Neutrophil (primary cell): ENCODE data around the gene SIGLEC11.

ENCODE experiments used
- H3K27ac ChIP-seq: fragments of 200-600 bp; sonication (generic); 2 replicates; pipeline ENCODE4 v1.5.1; 2016; ENCODE audit warnings: mild to moderate bottlenecking, moderate library complexity
- H3K27me3 ChIP-seq: fragments of 200-600 bp; sonication (generic); 2 replicates; pipeline ENCODE4 v1.6.0; 2016; ENCODE audit warnings: mild to moderate bottlenecking
- H3K36me3 ChIP-seq: fragments of 200-600 bp; sonication (generic); 2 replicates; pipeline ENCODE4 v1.5.1; 2017
- H3K4me1 ChIP-seq, 2 experiments: fragments of 200-600 bp in 1 of 2; sonication (generic) in 1 of 2; 1 replicate in 1 of 2; 2 replicates in 1 of 2; pipeline versions ENCODE4 v1.5.1 to v1.6.1; 2013 to 2016; ENCODE audit warnings: low read depth in 1 of 2, low read length in 1 of 2, mild to moderate bottlenecking in 1 of 2, moderate library complexity in 1 of 2; ENCODE audit not compliant: control insufficient read depth in 1 of 2, insufficient read depth in 1 of 2
- H3K4me3 ChIP-seq, 2 experiments: fragments of 200-600 bp in 1 of 2; sonication (generic) in 1 of 2; 1 replicate in 1 of 2; 2 replicates in 1 of 2; pipeline ENCODE4 v1.5.1; 2013 to 2016; ENCODE audit warnings: low read depth in 1 of 2, low read length in 1 of 2, mild to moderate bottlenecking in 1 of 2, moderate library complexity in 1 of 2
- H3K9me3 ChIP-seq: fragments of 200-600 bp; sonication (generic); 2 replicates; pipeline ENCODE4 v1.5.1; 2016
- TF ChIP-seq, protein P1 (sequence below): fragments of 200-600 bp; sonication (generic); IDR thresholded peaks from 2 replicates; pipeline ENCODE4 v1.5.1; 2016; ENCODE audit warnings: antibody characterized with exemption

Gene SIGLEC11

DNA sequence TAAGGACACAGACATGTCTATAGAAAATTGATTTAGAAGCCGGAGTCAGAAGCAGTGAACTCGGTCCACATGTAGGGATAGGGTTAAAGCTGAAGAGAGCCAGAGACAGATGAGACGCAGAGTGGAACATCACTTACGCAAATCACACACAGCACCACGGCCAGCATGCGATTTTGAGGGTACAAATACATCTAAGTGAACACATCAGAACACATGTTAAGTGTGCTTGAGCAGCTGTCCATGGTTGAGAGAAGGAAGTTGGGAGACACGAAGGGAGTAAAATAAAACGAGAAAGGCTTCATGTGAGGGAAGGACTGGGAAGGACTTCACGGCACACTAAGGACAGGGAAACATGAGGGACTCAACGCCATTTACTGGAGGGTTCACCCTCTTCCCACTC, 25.4 kb upstream of the SIGLEC11 start:
- Histone ChIP-seq H3K27me3 (no peaks in the 10 kb centered on the region), H3K27ac (no peak overlapping the region), H3K9me3 (no peaks in the 10 kb centered on the region), H3K4me1 (peaks cover 5 to 7% of the 10 kb centered on the region in 2 experiments), H3K4me3 (no peak overlapping the region), H3K36me3 (peaks cover 98% of the 10 kb centered on the region)
- TF ChIP-seq, protein P1, sequence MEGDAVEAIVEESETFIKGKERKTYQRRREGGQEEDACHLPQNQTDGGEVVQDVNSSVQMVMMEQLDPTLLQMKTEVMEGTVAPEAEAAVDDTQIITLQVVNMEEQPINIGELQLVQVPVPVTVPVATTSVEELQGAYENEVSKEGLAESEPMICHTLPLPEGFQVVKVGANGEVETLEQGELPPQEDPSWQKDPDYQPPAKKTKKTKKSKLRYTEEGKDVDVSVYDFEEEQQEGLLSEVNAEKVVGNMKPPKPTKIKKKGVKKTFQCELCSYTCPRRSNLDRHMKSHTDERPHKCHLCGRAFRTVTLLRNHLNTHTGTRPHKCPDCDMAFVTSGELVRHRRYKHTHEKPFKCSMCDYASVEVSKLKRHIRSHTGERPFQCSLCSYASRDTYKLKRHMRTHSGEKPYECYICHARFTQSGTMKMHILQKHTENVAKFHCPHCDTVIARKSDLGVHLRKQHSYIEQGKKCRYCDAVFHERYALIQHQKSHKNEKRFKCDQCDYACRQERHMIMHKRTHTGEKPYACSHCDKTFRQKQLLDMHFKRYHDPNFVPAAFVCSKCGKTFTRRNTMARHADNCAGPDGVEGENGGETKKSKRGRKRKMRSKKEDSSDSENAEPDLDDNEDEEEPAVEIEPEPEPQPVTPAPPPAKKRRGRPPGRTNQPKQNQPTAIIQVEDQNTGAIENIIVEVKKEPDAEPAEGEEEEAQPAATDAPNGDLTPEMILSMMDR = no peak

DNA sequence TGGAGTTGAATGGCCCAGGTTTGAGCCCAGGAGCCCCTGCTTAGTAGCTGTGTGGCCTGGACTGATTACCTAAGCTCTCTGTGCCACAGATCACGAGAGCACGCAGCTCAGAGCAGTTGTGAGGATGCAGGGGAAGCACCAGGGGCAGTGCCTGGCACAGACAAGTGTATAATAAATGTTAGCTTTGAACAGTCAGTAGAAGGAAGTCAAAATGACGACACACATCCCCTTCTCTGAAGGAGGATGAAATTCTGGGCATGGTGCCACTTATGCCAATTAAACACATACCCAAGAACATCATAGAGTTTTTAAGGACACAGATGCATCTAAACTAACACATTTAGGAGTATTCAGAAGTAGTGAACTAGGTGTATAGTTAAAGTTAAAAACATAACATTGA, 24.9 kb upstream of the SIGLEC11 start:
- Histone ChIP-seq H3K36me3 (peaks cover 98% of the 10 kb centered on the region), H3K27ac (no peak overlapping the region), H3K9me3 (no peaks in the 10 kb centered on the region), H3K4me1 (peaks cover 5 to 7% of the 10 kb centered on the region in 2 experiments), H3K4me3 (no peak overlapping the region), H3K27me3 (no peaks in the 10 kb centered on the region)
- TF ChIP-seq, protein P1 = no peak

DNA sequence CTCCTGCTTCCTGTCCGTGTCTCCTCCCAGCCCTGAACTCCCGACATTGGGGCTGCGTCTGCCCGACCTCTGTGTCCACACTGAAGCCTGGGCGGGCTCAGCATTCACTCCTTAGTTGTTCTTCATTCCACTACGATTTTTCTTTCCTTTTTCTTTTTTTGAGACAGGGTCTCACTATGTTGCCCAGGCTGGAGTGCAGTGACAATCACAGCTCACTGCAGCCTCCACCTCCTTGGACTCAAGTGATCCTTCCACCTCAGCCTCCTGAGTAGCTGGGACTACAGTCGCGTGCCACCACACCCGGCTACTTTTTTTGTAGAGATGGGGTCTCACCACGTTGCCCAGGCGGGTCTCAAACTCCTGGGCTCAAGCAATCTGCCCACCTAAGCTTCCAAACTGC, 23.5 kb upstream of the SIGLEC11 start:
- Histone ChIP-seq H3K27ac (no peak overlapping the region), H3K4me3 (no peak overlapping the region), H3K9me3 (no peaks in the 10 kb centered on the region), H3K4me1 (peaks cover 5 to 7% of the 10 kb centered on the region in 2 experiments), H3K36me3 (peaks cover 95% of the 10 kb centered on the region), H3K27me3 (no peaks in the 10 kb centered on the region)
- TF ChIP-seq, protein P1 = no peak

DNA sequence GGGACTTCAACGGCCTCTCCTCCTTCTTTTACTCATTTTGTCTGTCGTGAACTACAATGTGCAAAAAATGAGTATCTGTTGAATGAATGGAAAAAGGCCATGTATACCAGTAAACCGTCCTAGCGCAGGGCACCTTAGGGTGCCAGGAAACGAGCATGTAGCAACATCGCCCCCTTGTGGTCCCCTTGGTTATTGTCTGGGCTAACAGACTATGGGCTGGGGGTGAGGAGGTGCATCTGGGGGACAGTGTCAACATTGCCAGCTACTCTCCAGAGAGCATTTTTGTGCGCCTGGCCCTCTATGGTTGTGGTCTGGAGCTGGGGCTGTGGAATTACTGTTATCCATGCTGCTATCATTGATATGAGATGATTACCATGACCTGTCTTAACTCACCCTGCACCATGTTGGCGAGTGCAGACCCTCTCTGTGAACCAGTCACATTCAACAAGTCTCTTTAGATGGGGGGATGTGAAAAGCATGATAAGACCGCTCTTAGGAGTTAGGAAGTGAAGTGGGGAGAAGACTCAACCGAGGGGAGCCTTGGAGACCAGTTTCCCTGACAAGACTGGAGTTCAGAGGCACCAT, 22.8 kb upstream of the SIGLEC11 start:
- Histone ChIP-seq H3K27ac (no peak overlapping the region), H3K4me3 (no peak overlapping the region), H3K36me3 (peaks cover 95% of the 10 kb centered on the region), H3K9me3 (no peaks in the 10 kb centered on the region), H3K4me1 (peaks cover 5 to 7% of the 10 kb centered on the region in 2 experiments), H3K27me3 (no peaks in the 10 kb centered on the region)
- TF ChIP-seq, protein P1 = peak; percentile 73

DNA sequence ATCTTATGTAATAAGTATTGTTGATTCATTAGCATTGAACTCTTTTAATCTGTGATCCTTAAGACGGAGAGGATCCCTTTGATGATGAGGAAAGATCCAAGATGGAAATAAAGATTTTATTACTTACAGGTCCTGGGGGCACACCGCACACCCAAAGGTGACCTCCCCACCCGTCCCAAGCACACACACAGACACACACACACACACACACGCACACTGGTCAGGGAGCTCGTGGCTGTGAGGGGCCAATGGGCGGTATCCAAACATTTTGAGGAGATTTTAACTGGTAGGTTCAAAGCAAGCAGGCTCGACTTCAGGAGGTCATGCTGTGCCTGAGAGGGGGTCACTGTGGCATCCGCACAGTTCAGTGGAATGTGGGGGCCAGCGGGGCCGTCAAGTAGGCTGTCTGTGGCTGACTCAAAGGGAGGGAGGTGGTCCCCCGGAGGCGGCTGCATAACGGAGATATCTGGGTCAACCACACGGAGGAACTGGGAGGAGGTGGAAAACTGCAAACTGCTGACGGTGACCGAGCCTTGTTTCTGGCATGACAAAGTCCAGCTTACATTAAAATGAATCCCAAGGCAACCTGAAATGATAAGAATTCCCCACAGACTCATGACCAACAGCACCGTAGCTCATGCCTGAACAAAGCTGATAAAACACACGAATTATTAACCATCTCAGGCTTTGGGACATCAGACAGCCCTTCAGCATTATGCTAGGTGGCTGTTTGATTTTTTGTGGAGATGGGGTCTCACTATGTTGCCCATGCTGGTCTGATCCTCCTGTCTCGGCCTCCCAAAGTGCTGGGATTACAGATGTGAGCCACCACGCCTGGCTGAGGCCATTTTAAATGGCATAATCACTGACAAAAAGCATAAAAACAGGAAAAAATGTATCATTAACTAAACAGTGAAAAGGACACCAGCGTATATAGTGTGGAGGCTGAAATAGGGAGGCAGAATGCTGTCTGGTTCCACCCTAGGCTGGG, 20.9 kb upstream of the SIGLEC11 start:
- peaks cover 5 to 7% of the 10 kb centered on the region in 2 experiments for H3K4me1 ChIP-seq
- no peaks in the 10 kb centered on the region for H3K27me3 ChIP-seq
- no peak overlapping the region for H3K27ac ChIP-seq
- H3K36me3 ChIP-seq = peaks cover 95% of the 10 kb centered on the region
- TF ChIP-seq, protein P1 = no peak
- H3K9me3 ChIP-seq = no peaks in the 10 kb centered on the region
- H3K4me3 ChIP-seq = no peak overlapping the region
